HepG2 (cell line): ENCODE data around the gene PMEPA1.

Source experiments
- ATF3 ChIP-seq: sonication (generic); formaldehyde crosslinking; IDR thresholded peaks from 2 replicates; pipeline ENCODE4 v1.4.0; 2020; ENCODE audit warnings: missing genetic modification reagents
- BHLHE40 ChIP-seq: IDR thresholded peaks from 2 replicates; pipeline ENCODE4 v1.6.1; 2011; ENCODE audit warnings: low read length, improper control_type of control experiment
- CTCF ChIP-seq: sonication (generic); formaldehyde crosslinking; IDR thresholded peaks from 2 replicates; pipeline ENCODE4 v1.5.0; 2020; ENCODE audit warnings: mild to moderate bottlenecking, missing genetic modification reagents, moderate library complexity
- MAFF ChIP-seq: IDR thresholded peaks from 2 replicates; pipeline ENCODE4 v1.6.1; 2011; ENCODE audit warnings: low read depth, low read length, improper control_type of control experiment
- MYC ChIP-seq: sonication (generic); formaldehyde crosslinking; IDR thresholded peaks from 2 replicates; pipeline ENCODE4 v1.9.0; 2021; ENCODE audit warnings: missing genetic modification reagents, borderline replicate concordance
- NR0B2 ChIP-seq: sonication (generic); formaldehyde crosslinking; IDR thresholded peaks from 2 replicates; pipeline ENCODE4 v1.4.0; 2020; ENCODE audit warnings: mild to moderate bottlenecking, missing genetic modification reagents
- RAD21 ChIP-seq: fragments of 450-650 bp; formaldehyde crosslinking; IDR thresholded peaks from 2 replicates; pipeline ENCODE4 v1.5.0; 2020; ENCODE audit warnings: mild to moderate bottlenecking
- SNRNP70 ChIP-seq: fragments of 200-400 bp; formaldehyde crosslinking; IDR thresholded peaks from 2 replicates; pipeline ENCODE4 v1.6.1; 2017; ENCODE audit warnings: mild to moderate bottlenecking, low read depth, low read length, moderate library complexity
- TCF7L2 ChIP-seq: IDR thresholded peaks from 2 replicates; pipeline ENCODE4 v1.6.1; 2011; ENCODE audit warnings: mild to moderate bottlenecking, low read depth, low read length, moderate library complexity
- ZBTB40 ChIP-seq, 2 experiments: fragments of 450-650 bp in 1 of 2; sonication (generic) in 1 of 2; formaldehyde crosslinking in 1 of 2; IDR thresholded peaks; 2 replicates each; pipeline versions ENCODE4 v1.6.1 to v1.8.0; 2016 to 2022; ENCODE audit warnings: antibody characterized with exemption in 1 of 2, mild to moderate bottlenecking in 1 of 2, missing genetic modification reagents in 1 of 2
- ZKSCAN1 ChIP-seq: fragments of 150-350 bp; IDR thresholded peaks from 2 replicates; pipeline ENCODE4 v1.6.1; 2014; ENCODE audit warnings: low read length
- ZNF362 ChIP-seq: sonication (generic); formaldehyde crosslinking; IDR thresholded peaks from 2 replicates; pipeline ENCODE4 v1.4.0; 2020; ENCODE audit warnings: missing genetic modification reagents, mild to moderate bottlenecking, borderline replicate concordance
- ZNF605 ChIP-seq: sonication (generic); formaldehyde crosslinking; IDR thresholded peaks from 2 replicates; pipeline ENCODE4 v1.8.0; 2022; ENCODE audit warnings: mild to moderate bottlenecking, missing genetic modification reagents
- ZNF691 ChIP-seq: sonication (generic); formaldehyde crosslinking; IDR thresholded peaks from 2 replicates; pipeline ENCODE4 v1.4.0; 2020; ENCODE audit warnings: missing genetic modification reagents, low read depth, mild to moderate bottlenecking, borderline replicate concordance

GRCh38 chr20:57614490-57615444, 95.0 kb downstream of the PMEPA1 start:
- TF ChIP-seq MAFF (no peak), BHLHE40 (no peak), ZBTB40 (IDR thresholded peaks at IDR 0.05) (no peak), ZBTB40 (CRISPR knock-in tag; IDR thresholded peaks at IDR 0.05) (no peak), ZNF362 (no peak), CTCF (CRISPR knock-in tag) (no peak), ATF3 (CRISPR knock-in tag) (no peak), TCF7L2 (no peak), MYC (no peak), SNRNP70 (no peak), NR0B2 (CRISPR knock-in tag) (no peak), ZNF691 (CRISPR knock-in tag) (no peak), ZNF605 (CRISPR knock-in tag) (no peak), ZKSCAN1 (no peak), RAD21 (CRISPR knock-in tag) (no peak)
